B cell (primary cell): Measurements from ENCODE around the gene AOAH. TPM values are rescaled to one million over a fixed set of nuclear protein-coding genes. Genes with fewer than 3 reads are reported as not detected.
A peak's percentile ranks its signal among the peaks of the same experiment; 100 is the strongest.

Experiments
- ATAC-seq: fragments of 200-7000 bp; cut with Tn5 transposase; one replicate; pipeline ENCODE4 v1.10.0; 2021; ENCODE audit warnings: low read depth, mild to moderate bottlenecking, moderate number of reproducible peaks, moderate library complexity
- CTCF ChIA-PET: fragments of 350-600 bp; sonication (Branson Sonifier 250); formaldehyde crosslinking; loops from one replicate; lab custom pipeline; 2021; ENCODE audit warnings: antibody characterized with exemption, inconsistent platforms; lab: Charles Lee
- POLR2A ChIA-PET: fragments of 350-600 bp; sonication (Branson Sonifier 250); formaldehyde crosslinking; loops from one replicate; lab custom pipeline; 2021; ENCODE audit warnings: antibody characterized with exemption; lab: Charles Lee
- DNase-seq: peaks from one replicate; pipeline ENCODE4 v3.0.0; 2013
- H2AFZ ChIP-seq: 2 replicates; pipeline ENCODE4 v1.6.1; 2012; ENCODE audit warnings: mild to moderate bottlenecking, low read depth, low read length; ENCODE audit not compliant: insufficient read depth, poor library complexity, severe bottlenecking
- H3K27ac ChIP-seq, 2 donors: 1 replicate in 1 of 2; 2 replicates in 1 of 2; pipeline ENCODE4 v1.5.1; 2012 to 2013; ENCODE audit warnings: low read length in 2 of 2, mild to moderate bottlenecking in 2 of 2, moderate library complexity in 1 of 2
- H3K27me3 ChIP-seq, 4 experiments: fragments of 200-600 bp in 1 of 4; sonication (generic) in 1 of 4; replicated peaks in 1 of 4; 1 replicate in 2 of 4; 2 replicates in 2 of 4; pipeline versions ENCODE4 v1.6.1 to v1.7.0; 2013 to 2016; ENCODE audit warnings: low read length in 3 of 4, mild to moderate bottlenecking in 2 of 4, mixed read lengths in 1 of 4, moderate library complexity in 1 of 4; ENCODE audit not compliant: insufficient read depth in 4 of 4, control insufficient read depth in 3 of 4; ENCODE audit errors: control extremely low read depth in 1 of 4
- H3K36me3 ChIP-seq, 2 experiments: replicated peaks in 1 of 2; 1 replicate in 1 of 2; 2 replicates in 1 of 2; pipeline versions ENCODE4 v1.6.1 to v1.7.1; 2013; ENCODE audit warnings: low read length in 1 of 2; ENCODE audit not compliant: insufficient read depth in 2 of 2, control insufficient read depth in 1 of 2; ENCODE audit errors: control extremely low read depth in 1 of 2, extremely low read depth in 1 of 2
- H3K4me1 ChIP-seq, 2 donors: fragments of 200-600 bp in 1 of 2; sonication (generic) in 1 of 2; 1 replicate in 1 of 2; 2 replicates in 1 of 2; pipeline versions ENCODE4 v1.5.1 to v1.6.1; 2013 to 2017; ENCODE audit warnings: low read length in 2 of 2; ENCODE audit not compliant: control insufficient read depth in 2 of 2, insufficient read depth in 2 of 2
- H3K4me2 ChIP-seq: replicated peaks from 2 replicates; pipeline ENCODE3; 2012; ENCODE audit warnings: mild to moderate bottlenecking, low read depth, low read length; ENCODE audit not compliant: poor library complexity, severe bottlenecking
- H3K4me3 ChIP-seq, 5 experiments: fragments of 200-600 bp in 1 of 5; sonication (generic) in 1 of 5; 1 replicate in 3 of 5; 2 replicates in 2 of 5; pipeline versions ENCODE4 v1.5.1 to v1.7.0; 2011 to 2016; ENCODE audit warnings: low read length in 4 of 5, mild to moderate bottlenecking in 4 of 5, low read depth in 2 of 5, control low read depth in 1 of 5, moderate library complexity in 1 of 5; ENCODE audit not compliant: insufficient read depth in 1 of 5; ENCODE audit errors: control extremely low read depth in 1 of 5, extremely low read depth in 1 of 5
- H3K79me2 ChIP-seq: fragments of 200-600 bp; sonication (generic); one replicate; pipeline ENCODE4 v1.6.0; 2016; ENCODE audit warnings: low read length; ENCODE audit not compliant: control insufficient read depth, insufficient read depth
- H3K9ac ChIP-seq: fragments of 200-600 bp; sonication (generic); 2 replicates; pipeline ENCODE4 v1.6.1; 2017; ENCODE audit warnings: mild to moderate bottlenecking, low read length, moderate library complexity
- H3K9me3 ChIP-seq, 3 donors: one replicate each; pipeline versions ENCODE4 v1.6.1 to v1.7.1; 2013; ENCODE audit warnings: low read length in 2 of 3; ENCODE audit not compliant: control insufficient read depth in 2 of 3, insufficient read depth in 1 of 3; ENCODE audit errors: control extremely low read depth in 1 of 3
- H4K20me1 ChIP-seq: 2 replicates; pipeline ENCODE4 v1.6.0; 2012; ENCODE audit warnings: mild to moderate bottlenecking, low read length; ENCODE audit not compliant: insufficient read depth, control insufficient read depth, poor library complexity, severe bottlenecking
- H3K27ac Mint-ChIP-seq: one replicate; pipeline ENCODE4 v1.8.0; 2021; ENCODE audit warnings: mixed read lengths
- H3K27me3 Mint-ChIP-seq: one replicate; pipeline ENCODE4 v1.8.0; 2021; ENCODE audit warnings: mixed read lengths
- H3K4me1 Mint-ChIP-seq: one replicate; pipeline ENCODE4 v1.8.0; 2021; ENCODE audit warnings: mixed read lengths
- H3K4me3 Mint-ChIP-seq: one replicate; pipeline ENCODE4 v1.8.0; 2021; ENCODE audit warnings: mixed read lengths
- H3K9me3 Mint-ChIP-seq: one replicate; pipeline ENCODE4 v1.8.0; 2022; ENCODE audit warnings: mixed read lengths; ENCODE audit not compliant: insufficient read depth
- CTCF ChIP-seq: fragments of 200-600 bp; IDR thresholded peaks from one replicate; pipeline ENCODE4 v1.8.0; 2022; ENCODE audit warnings: antibody characterized with exemption, mild to moderate bottlenecking
- EZH2 ChIP-seq: IDR thresholded peaks from 2 replicates; pipeline ENCODE4 v1.6.1; 2012; ENCODE audit warnings: borderline replicate concordance, low read depth, mild to moderate bottlenecking, moderate library complexity, low read length; ENCODE audit not compliant: insufficient read depth, poor library complexity, severe bottlenecking
- WGBS: methylation state at CpG from one replicate; pipeline ENCODE4 v1.1.5; 2013; ENCODE audit warnings: missing lambda C conversion rate; ENCODE audit not compliant: insufficient coverage; 5-methylcytosine and 5-hydroxymethylcytosine counted together
- intact Hi-C: fragments of 100-400 bp; cut with micrococcal nuclease; formaldehyde crosslinking; loops from one replicate; pipeline ENCODE4 v1.10.0; 2022
- polyA plus RNA-seq: library from polyadenylated mRNA; depleted of rRNA; stranded (reverse); fragments of >200 nt; gene quantifications from 2 replicates; pipeline ENCODE4 v1.2.3, GENCODE V29; 2012
- total RNA-seq, 2 donors: library from RNA; stranded (reverse); fragments of 120-200 nt in 1 of 2; gene quantifications; 1 replicate in 1 of 2; 2 replicates in 1 of 2; pipeline versions ENCODE4 v1.2.3 to v1.2.4, GENCODE V29; 2013 to 2022

The AOAH gene
- total and polyA plus RNA-seq, 2 donors (not counting 1 experiment from before 2014, with no cell fraction given), result 2.6 to 5.0 TPM

- Histone ChIP-seq H3K9ac (no peak overlapping the region), H2AFZ (peak overlapping the region; percentile 10), H3K4me3 (no peak overlapping the region), H3K27ac (no peak overlapping the region), H4K20me1 (no peaks in the 10 kb centered on the region), H3K9me3 (no peaks in the 10 kb centered on the region), H3K4me2 (no peak overlapping the region), H3K36me3 (no peaks in the 10 kb centered on the region), H3K4me1 (no peaks in the 10 kb centered on the region), H3K79me2 (no peaks in the 10 kb centered on the region), H3K27me3 (no peaks in the 10 kb centered on the region)
- no peaks in the 10 kb centered on the region for H3K9me3 Mint-ChIP-seq
- TF ChIP-seq EZH2 (no peak), CTCF (no peak)
- ChIA-PET CTCF (interaction anchor here (1.0 to 2.8 kb wide), 4 partner anchors 10 to 728 kb away, joined by 3 to 10 read pairs (median 4); no protein-coding TSS in a partner anchor), POLR2A (no interaction called here)
- no peak overlapping the region for H3K4me3 Mint-ChIP-seq
- intact Hi-C loops, result no loop called here
- 82% methylated on average over 10 of the region's 12 CpGs for WGBS
- DNase-seq (peak; percentile 13), ATAC-seq (no peak)
- H3K27ac Mint-ChIP-seq, result no peak overlapping the region
- no peaks in the 10 kb centered on the region for H3K4me1 Mint-ChIP-seq
- peaks cover 4% of the 10 kb centered on the region for H3K27me3 Mint-ChIP-seq
Observed at GRCh38 chr7:36473454-36474282, 250.6 kb downstream of the AOAH start.

- intact Hi-C loops, result no loop called here
- no CpG with 5 or more reads among the region's 3 CpGs for WGBS
- Histone ChIP-seq H2AFZ (no peak overlapping the region), H3K9ac (no peak overlapping the region), H3K4me3 (no peak overlapping the region), H3K27ac (no peak overlapping the region), H3K4me2 (no peak overlapping the region), H3K79me2 (no peaks in the 10 kb centered on the region), H4K20me1 (no peaks in the 10 kb centered on the region), H3K9me3 (no peaks in the 10 kb centered on the region), H3K4me1 (no peaks in the 10 kb centered on the region), H3K27me3 (no peaks in the 10 kb centered on the region), H3K36me3 (no peaks in the 10 kb centered on the region)
- no peak overlapping the region for H3K27ac Mint-ChIP-seq
- DNase-seq, result no peak
- ChIA-PET CTCF (interaction anchor here (0.7 to 2.2 kb wide), 3 partner anchors 16 to 711 kb away, joined by 3 to 9 read pairs (median 3); no protein-coding TSS in a partner anchor), POLR2A (no interaction called here)
- no peaks in the 10 kb centered on the region for H3K9me3 Mint-ChIP-seq
- peaks cover 4% of the 10 kb centered on the region for H3K27me3 Mint-ChIP-seq
- no peak for ATAC-seq
- TF ChIP-seq CTCF (no peak), EZH2 (no peak)
- H3K4me3 Mint-ChIP-seq, result no peak overlapping the region
- no peaks in the 10 kb centered on the region for H3K4me1 Mint-ChIP-seq
Observed at GRCh38 chr7:36472141-36472729, 252.1 kb downstream of the AOAH start.
